HepG2 (cell line): ENCODE data around the gene OAS3. TPM values are rescaled to one million over a fixed set of nuclear protein-coding genes. Genes with fewer than 3 reads are reported as not detected.

ENCODE experiments used
- ATAC-seq: fragments of 200-7000 bp; cut with Tn5 transposase; 3 replicates; pipeline ENCODE4 v1.9.1; 2020; ENCODE audit warnings: mild to moderate bottlenecking, moderate library complexity
- BruUV-seq: library from RNA; stranded (reverse); fragments of 400-500 nt; replicated peaks from 2 replicates; lab custom pipeline; 2021; lab: Mats Ljungman, UMichigan
- CTCF ChIA-PET: fragments of 300-600 bp; formaldehyde crosslinking; extraction: SDS; loops from one replicate; lab custom pipeline; 2021; ENCODE audit warnings: low total read pairs, inconsistent platforms, low intra/inter-chr PET ratio; lab: Yijun Ruan, JAX
- POLR2A ChIA-PET: fragments of 350-600 bp; sonication (Branson Sonifier 250); formaldehyde crosslinking; loops from one replicate; lab custom pipeline; 2020; ENCODE audit warnings: antibody characterized with exemption, inconsistent platforms; lab: Yijun Ruan, JAX
- DNase-seq: peaks from one replicate; pipeline ENCODE4 v3.0.0-alpha.2; 2015; ENCODE audit warnings: low spot score
- FAIRE-seq: peaks from 3 replicates; lab custom pipeline; 2011; peaks lifted over from hg19 to GRCh38; lab: Jason Lieb, UNC
- H2AFZ ChIP-seq: one replicate; pipeline ENCODE4 v1.6.1; 2011; ENCODE audit warnings: low read length, inconsistent platforms
- H3K27ac ChIP-seq: fragments of 300-600 bp; 3 replicates; pipeline ENCODE4 v1.8.0; 2011; ENCODE audit warnings: mixed run types, mild to moderate bottlenecking, mixed read lengths, low read length, inconsistent platforms; ENCODE audit not compliant: insufficient read depth; ENCODE audit errors: extremely low read length
- H3K27me3 ChIP-seq, 2 experiments: fragments of 200-600 bp in 1 of 2; 2 replicates in 1 of 2; 3 replicates in 1 of 2; pipeline versions ENCODE4 v1.6.0 to v1.8.0; 2011; ENCODE audit warnings: low read length in 2 of 2, mild to moderate bottlenecking in 2 of 2, moderate library complexity in 2 of 2, inconsistent platforms in 1 of 2; ENCODE audit not compliant: insufficient read depth in 2 of 2, control insufficient read depth in 1 of 2
- H3K36me3 ChIP-seq, 2 experiments: fragments of 200-600 bp in 1 of 2; replicated peaks in 1 of 2; 2 replicates in 1 of 2; 3 replicates in 1 of 2; pipeline versions ENCODE4 v1.5.1 to v1.8.0; 2011; ENCODE audit warnings: low read length in 2 of 2, inconsistent platforms in 1 of 2; ENCODE audit not compliant: insufficient read depth in 2 of 2, control insufficient read depth in 1 of 2
- H3K4me1 ChIP-seq: 2 replicates; pipeline ENCODE4 v1.5.1; 2012; ENCODE audit warnings: low read length, inconsistent platforms; ENCODE audit not compliant: insufficient read depth
- H3K4me2 ChIP-seq: 2 replicates; pipeline ENCODE4 v1.6.0; 2011; ENCODE audit warnings: low read depth, low read length, inconsistent platforms
- H3K4me3 ChIP-seq, 3 experiments: fragments of 200-600 bp in 1 of 3; sonication (generic), shearing (Covaris generic) in 1 of 3; replicated peaks in 1 of 3; 2 replicates each; pipeline ENCODE4 v1.5.1; 2011 to 2016; ENCODE audit warnings: low read length in 3 of 3, inconsistent platforms in 2 of 3, low read depth in 2 of 3, mild to moderate bottlenecking in 2 of 3, control low read depth in 1 of 3, mixed read lengths in 1 of 3; ENCODE audit not compliant: insufficient read depth in 1 of 3
- H3K79me2 ChIP-seq: one replicate; pipeline ENCODE4 v1.6.1; 2011; ENCODE audit warnings: low read length, inconsistent platforms; ENCODE audit not compliant: insufficient read depth
- H3K9ac ChIP-seq: 2 replicates; pipeline ENCODE4 v1.6.0; 2011; ENCODE audit warnings: mild to moderate bottlenecking, low read depth, low read length, inconsistent platforms; ENCODE audit not compliant: insufficient read depth
- H3K9me3 ChIP-seq: 2 replicates; pipeline ENCODE4 v1.5.1; 2012; ENCODE audit warnings: mild to moderate bottlenecking, low read length
- H4K20me1 ChIP-seq: 2 replicates; pipeline ENCODE4 v1.6.0; 2011; ENCODE audit warnings: inconsistent platforms, mild to moderate bottlenecking, low read length, moderate library complexity; ENCODE audit not compliant: insufficient read depth
- ADNP ChIP-seq: sonication (generic); formaldehyde crosslinking; IDR thresholded peaks from 2 replicates; pipeline ENCODE4 v1.4.0; 2020; ENCODE audit warnings: missing genetic modification reagents
- AGO1 ChIP-seq: fragments of 200-400 bp; formaldehyde crosslinking; IDR thresholded peaks from 2 replicates; pipeline ENCODE4 v1.6.1; 2017; ENCODE audit warnings: mild to moderate bottlenecking, low read depth, low read length, moderate library complexity; ENCODE audit not compliant: poor library complexity, severe bottlenecking
- BHLHE40 ChIP-seq: IDR thresholded peaks from 2 replicates; pipeline ENCODE4 v1.6.1; 2011; ENCODE audit warnings: low read length, improper control_type of control experiment
- CCAR2 ChIP-seq: fragments of 200-400 bp; formaldehyde crosslinking; optimal IDR thresholded peaks from 2 replicates; pipeline ENCODE3; 2018; ENCODE audit warnings: low read depth, mild to moderate bottlenecking, low read length, moderate library complexity
- EED ChIP-seq: sonication (generic); formaldehyde crosslinking; IDR thresholded peaks from 2 replicates; pipeline ENCODE4 v1.5.0; 2020; ENCODE audit warnings: mild to moderate bottlenecking, missing genetic modification reagents
- GFI1 ChIP-seq: sonication (generic); formaldehyde crosslinking; IDR thresholded peaks from 2 replicates; pipeline ENCODE4 v1.5.0; 2020; ENCODE audit warnings: missing genetic modification reagents, mild to moderate bottlenecking, borderline replicate concordance
- HNRNPK ChIP-seq: fragments of 200-400 bp; formaldehyde crosslinking; IDR thresholded peaks from 2 replicates; pipeline ENCODE4 v1.6.1; 2018; ENCODE audit warnings: low read length, low read depth, moderate library complexity, mild to moderate bottlenecking; ENCODE audit not compliant: poor library complexity, severe bottlenecking
- NBN ChIP-seq: fragments of 450-650 bp; conservative IDR thresholded peaks from 2 replicates; pipeline ENCODE4 v1.6.1; 2017
- NCOA2 ChIP-seq: sonication (generic); formaldehyde crosslinking; IDR thresholded peaks from 2 replicates; pipeline ENCODE4 v1.8.0; 2022; ENCODE audit warnings: inconsistent platforms
- PCBP2 ChIP-seq: fragments of 200-400 bp; formaldehyde crosslinking; optimal IDR thresholded peaks from 2 replicates; pipeline ENCODE3; 2018; ENCODE audit warnings: low read length, low read depth; ENCODE audit not compliant: poor library complexity, severe bottlenecking
- PPARG ChIP-seq: conservative IDR thresholded peaks from 2 replicates; pipeline ENCODE4 v1.6.1; 2016; ENCODE audit warnings: missing biosample characterization, missing genetic modification reagents
- ZNF234 ChIP-seq: sonication (generic); formaldehyde crosslinking; conservative IDR thresholded peaks from 2 replicates; pipeline ENCODE4 v1.5.1; 2020; ENCODE audit warnings: mild to moderate bottlenecking, missing genetic modification reagents
- ZNF577 ChIP-seq: sonication (generic); formaldehyde crosslinking; IDR thresholded peaks from 2 replicates; pipeline ENCODE4 v1.4.0; 2020; ENCODE audit warnings: mild to moderate bottlenecking, low read depth, missing genetic modification reagents, borderline replicate concordance
- ZNF616 ChIP-seq: sonication (generic); formaldehyde crosslinking; IDR thresholded peaks from 2 replicates; pipeline ENCODE4 v1.5.0; 2020; ENCODE audit warnings: low read depth, mild to moderate bottlenecking, missing genetic modification reagents
- WGBS: methylation state at CpG from one replicate; pipeline ENCODE4 v1.1.6; 2017; ENCODE audit warnings: low lambda C conversion rate; 5-methylcytosine and 5-hydroxymethylcytosine counted together
- in situ Hi-C: cut with HindIII; loops from 2 replicates; pipeline ENCODE4 v1.10.0; 2017; ENCODE audit warnings: low pct_unique_long_range_greater_than_20kb; ENCODE audit not compliant: extremely low pct_ligation_motif_present
- intact Hi-C: fragments of 100-400 bp; cut with micrococcal nuclease; formaldehyde crosslinking; loops from one replicate; pipeline ENCODE4 v1.10.0; 2022; ENCODE audit not compliant: unreplicated experiment
- polyA plus RNA-seq, 8 experiments: library from polyadenylated mRNA; depleted of rRNA in 3 of 8; stranded (reverse) in 7 of 8; unstranded in 1 of 8; fragments of >200 nt; fragmentation: Illumina TruSeq in 4 of 8; extraction: Trizol in 4 of 8; gene quantifications; 2 replicates each; pipeline versions ENCODE4 v1.2.1 to v1.2.3, GENCODE V29; 2011 to 2016; ENCODE audit warnings: low read depth in 4 of 8, missing spikeins in 1 of 8, mixed read lengths in 1 of 8; ENCODE audit not compliant: insufficient read depth in 1 of 8
- total RNA-seq, 5 experiments: library from RNA; depleted of rRNA; stranded (reverse); fragments of >200 nt; fragmentation: Illumina TruSeq; extraction: Trizol; gene quantifications; 2 replicates each; pipeline ENCODE4 v1.2.3, GENCODE V29; 2016; ENCODE audit warnings: low read depth in 1 of 5
- TF ChIP-seq, protein P1 (sequence below), 2 experiments: sonication (generic) in 1 of 2; formaldehyde crosslinking in 1 of 2; IDR thresholded peaks; 2 replicates each; pipeline versions ENCODE4 v1.4.0 to v1.6.1; 2018 to 2020; ENCODE audit warnings: missing genetic modification reagents in 2 of 2, borderline replicate concordance in 1 of 2, low read depth in 1 of 2, mild to moderate bottlenecking in 1 of 2, missing biosample characterization in 1 of 2
- TF ChIP-seq, protein P2 (sequence below): sonication (generic); formaldehyde crosslinking; IDR thresholded peaks from 2 replicates; pipeline ENCODE4 v1.5.0; 2020; ENCODE audit warnings: mild to moderate bottlenecking, missing genetic modification reagents, moderate library complexity
- TF ChIP-seq, protein P3 (sequence below): sonication (generic); formaldehyde crosslinking; IDR thresholded peaks from 2 replicates; pipeline ENCODE4 v1.8.0; 2022; ENCODE audit warnings: missing genetic modification reagents, low read depth, mild to moderate bottlenecking, borderline replicate concordance
- TF ChIP-seq, protein P4 (sequence below): sonication (generic); IDR thresholded peaks from 2 replicates; pipeline ENCODE4 v1.6.1; 2016; ENCODE audit warnings: low read depth, borderline replicate concordance

Gene OAS3
- total and polyA plus RNA-seq, 2 of the 13 experiments (the other 11 are each of a cell fraction or from before 2014, with no cell fraction given), result 4.8 to 10.5 TPM

DNA sequence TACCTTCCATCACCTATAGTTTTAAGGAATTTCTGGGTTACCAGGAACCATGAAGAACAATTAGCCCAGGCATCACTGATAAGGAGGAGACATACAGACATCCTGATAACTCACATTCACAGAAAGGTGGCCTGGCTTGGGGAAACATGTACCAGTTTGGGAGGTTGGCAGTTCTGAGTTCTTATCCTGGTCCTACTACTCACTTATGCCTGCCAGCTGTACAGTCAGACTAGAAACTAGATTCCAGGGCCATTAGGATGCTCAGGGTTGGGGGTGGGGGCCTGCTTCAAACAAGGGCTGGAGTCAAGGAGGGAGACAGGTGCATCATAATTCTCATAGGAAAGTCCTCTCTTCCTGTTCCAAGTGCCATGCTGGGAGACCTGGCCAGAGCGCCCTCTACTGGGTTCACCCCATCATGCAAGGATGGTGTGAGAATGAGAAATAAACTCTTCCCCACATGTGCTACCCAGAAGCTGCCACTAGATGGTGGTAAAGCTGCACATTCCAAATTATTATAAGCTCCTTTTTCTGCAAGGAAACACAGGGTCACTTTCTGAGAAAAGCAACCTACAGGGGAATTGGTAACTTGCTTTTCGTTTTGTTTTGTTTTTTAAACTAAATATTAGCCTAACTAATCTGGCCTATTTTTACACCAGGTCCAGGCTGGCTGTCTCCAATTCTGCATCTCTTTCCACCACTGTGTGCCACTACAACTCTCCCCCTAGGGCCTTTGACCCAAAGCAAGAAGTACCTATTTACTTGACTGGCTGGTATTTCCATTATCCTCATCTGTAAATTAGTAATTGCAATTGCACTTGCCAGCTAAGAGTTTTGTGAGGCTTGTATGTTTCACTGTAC, 54.5 kb downstream of the OAS3 start:
- WGBS, result 0% methylated on average over 2 of the region's 2 CpGs
- in situ Hi-C loops (no loop called here), intact Hi-C loops (loop anchor here (1.0 to 2.0 kb wide), 3 partner anchors 39 to 106 kb away; no protein-coding TSS in a partner anchor)
- H2AFZ ChIP-seq, result no peak overlapping the region
- ATAC-seq (peak; percentile 71), FAIRE-seq (peak; percentile 85), DNase-seq (peak; percentile 63)
- 0 out of 5 replicates have a peak, but pooled peaks cover 0 to 3% of the 10 kb centered on the region in 2 experiments for H3K27me3 ChIP-seq
- H3K9ac ChIP-seq, result no peak overlapping the region
- no peaks in the 10 kb centered on the region for H3K4me1 ChIP-seq
- no peaks in the 10 kb centered on the region for H3K79me2 ChIP-seq
- no peaks in the 10 kb centered on the region for H4K20me1 ChIP-seq
- ChIA-PET CTCF (interaction anchor here (1.2 to 4.2 kb wide), 3 partner anchors 10 to 92 kb away, joined by 5 to 44 read pairs (median 7); no protein-coding TSS in a partner anchor), POLR2A (interaction anchor here (1.0 kb wide), 1 partner anchor 9 kb away, joined by 3 read pairs; no protein-coding TSS in a partner anchor)
- no peaks in the 10 kb centered on the region for H3K9me3 ChIP-seq
- H3K27ac ChIP-seq, result no peak overlapping the region
- BruUV-seq, result no TSS peak
- no peaks in the 10 kb centered on the region for H3K36me3 ChIP-seq
- no peak overlapping the region for H3K4me3 ChIP-seq
- H3K4me2 ChIP-seq, result no peak overlapping the region
- TF ChIP-seq ZNF616 (CRISPR knock-in tag) (no peak), PPARG (0 out of 2 replicates have a peak, but pooled peaks have one; percentile 19), BHLHE40 (no peak), EED (no peak), GFI1 (CRISPR knock-in tag) (no peak), PCBP2 (peak; percentile 49), ZNF577 (CRISPR knock-in tag) (no peak), NCOA2 (no peak), CCAR2 (no peak), ZNF234 (CRISPR knock-in tag) (no peak), NBN (no peak), HNRNPK (peak; percentile 6), ADNP (CRISPR knock-in tag) (peak; percentile 63; the same call in 1 of the 2 replicates), AGO1 (no peak)
- TF ChIP-seq, protein P1, sequence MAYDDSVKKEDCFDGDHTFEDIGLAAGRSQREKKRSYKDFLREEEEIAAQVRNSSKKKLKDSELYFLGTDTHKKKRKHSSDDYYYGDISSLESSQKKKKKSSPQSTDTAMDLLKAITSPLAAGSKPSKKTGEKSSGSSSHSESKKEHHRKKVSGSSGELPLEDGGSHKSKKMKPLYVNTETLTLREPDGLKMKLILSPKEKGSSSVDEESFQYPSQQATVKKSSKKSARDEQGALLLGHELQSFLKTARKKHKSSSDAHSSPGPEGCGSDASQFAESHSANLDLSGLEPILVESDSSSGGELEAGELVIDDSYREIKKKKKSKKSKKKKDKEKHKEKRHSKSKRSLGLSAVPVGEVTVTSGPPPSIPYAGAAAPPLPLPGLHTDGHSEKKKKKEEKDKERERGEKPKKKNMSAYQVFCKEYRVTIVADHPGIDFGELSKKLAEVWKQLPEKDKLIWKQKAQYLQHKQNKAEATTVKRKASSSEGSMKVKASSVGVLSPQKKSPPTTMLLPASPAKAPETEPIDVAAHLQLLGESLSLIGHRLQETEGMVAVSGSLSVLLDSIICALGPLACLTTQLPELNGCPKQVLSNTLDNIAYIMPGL (CRISPR knock-in tag; IDR thresholded peaks at IDR 0.05; ENCODE audit: borderline replicate concordance in 1 of 2, low read depth in 1 of 2), result 0 out of 4 replicates have a peak, but pooled peaks of 1 of the 2 experiments have one; percentile 53
- TF ChIP-seq, protein P2, sequence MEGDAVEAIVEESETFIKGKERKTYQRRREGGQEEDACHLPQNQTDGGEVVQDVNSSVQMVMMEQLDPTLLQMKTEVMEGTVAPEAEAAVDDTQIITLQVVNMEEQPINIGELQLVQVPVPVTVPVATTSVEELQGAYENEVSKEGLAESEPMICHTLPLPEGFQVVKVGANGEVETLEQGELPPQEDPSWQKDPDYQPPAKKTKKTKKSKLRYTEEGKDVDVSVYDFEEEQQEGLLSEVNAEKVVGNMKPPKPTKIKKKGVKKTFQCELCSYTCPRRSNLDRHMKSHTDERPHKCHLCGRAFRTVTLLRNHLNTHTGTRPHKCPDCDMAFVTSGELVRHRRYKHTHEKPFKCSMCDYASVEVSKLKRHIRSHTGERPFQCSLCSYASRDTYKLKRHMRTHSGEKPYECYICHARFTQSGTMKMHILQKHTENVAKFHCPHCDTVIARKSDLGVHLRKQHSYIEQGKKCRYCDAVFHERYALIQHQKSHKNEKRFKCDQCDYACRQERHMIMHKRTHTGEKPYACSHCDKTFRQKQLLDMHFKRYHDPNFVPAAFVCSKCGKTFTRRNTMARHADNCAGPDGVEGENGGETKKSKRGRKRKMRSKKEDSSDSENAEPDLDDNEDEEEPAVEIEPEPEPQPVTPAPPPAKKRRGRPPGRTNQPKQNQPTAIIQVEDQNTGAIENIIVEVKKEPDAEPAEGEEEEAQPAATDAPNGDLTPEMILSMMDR, result peak; percentile 85
- TF ChIP-seq, protein P3, sequence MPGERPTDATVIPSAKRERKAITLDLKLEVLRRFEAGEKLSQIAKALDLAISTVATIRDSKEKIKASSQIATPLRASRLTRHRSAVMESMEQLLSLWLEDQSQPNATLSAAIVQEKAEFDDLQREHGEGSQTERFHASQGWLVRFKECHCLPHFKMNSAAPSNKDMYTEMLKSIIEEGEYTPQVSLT (CRISPR knock-in tag), result no peak
- TF ChIP-seq, protein P4, sequence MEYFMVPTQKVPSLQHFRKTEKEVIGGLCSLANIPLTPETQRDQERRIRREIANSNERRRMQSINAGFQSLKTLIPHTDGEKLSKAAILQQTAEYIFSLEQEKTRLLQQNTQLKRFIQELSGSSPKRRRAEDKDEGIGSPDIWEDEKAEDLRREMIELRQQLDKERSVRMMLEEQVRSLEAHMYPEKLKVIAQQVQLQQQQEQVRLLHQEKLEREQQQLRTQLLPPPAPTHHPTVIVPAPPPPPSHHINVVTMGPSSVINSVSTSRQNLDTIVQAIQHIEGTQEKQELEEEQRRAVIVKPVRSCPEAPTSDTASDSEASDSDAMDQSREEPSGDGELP, result 0 out of 2 replicates have a peak, but pooled peaks have one; percentile 13
